T-helper 1 cell treated with Interleukin-12 subunit alpha and Interleukin-12 subunit beta and Interleukin-4 antibody, amounts not matched to agents 30 ng/mL and 1 ng/mL, for 36 hours (primary cell): ENCODE measurements around the gene GSG1L. TPM values are rescaled to one million over a fixed set of nuclear protein-coding genes. Genes with fewer than 3 reads are reported as not detected.

Experiments used
- intact Hi-C: fragments of 100-400 bp; cut with micrococcal nuclease; formaldehyde crosslinking; loops from one replicate; pipeline ENCODE4 v1.15.1; 2024
- total RNA-seq: library from RNA; stranded (reverse); gene quantifications from 2 replicates; pipeline ENCODE4 v1.2.3, GENCODE V29; 2022

GSG1L gene
- total RNA-seq, 1 donor from 2014 or later = not detected

GRCh38 chr16:27823421-27823820 is 240.1 kb downstream of the GSG1L start:
- intact Hi-C loops = no loop called here

- intact Hi-C loops = no loop called here
These were observed 240.5 kb downstream of the GSG1L start for GRCh38 chr16:27822996-27823395.

- intact Hi-C loops = no loop called here
These were observed 241.0 kb downstream of the GSG1L start for GRCh38 chr16:27822529-27822928.

DNA sequence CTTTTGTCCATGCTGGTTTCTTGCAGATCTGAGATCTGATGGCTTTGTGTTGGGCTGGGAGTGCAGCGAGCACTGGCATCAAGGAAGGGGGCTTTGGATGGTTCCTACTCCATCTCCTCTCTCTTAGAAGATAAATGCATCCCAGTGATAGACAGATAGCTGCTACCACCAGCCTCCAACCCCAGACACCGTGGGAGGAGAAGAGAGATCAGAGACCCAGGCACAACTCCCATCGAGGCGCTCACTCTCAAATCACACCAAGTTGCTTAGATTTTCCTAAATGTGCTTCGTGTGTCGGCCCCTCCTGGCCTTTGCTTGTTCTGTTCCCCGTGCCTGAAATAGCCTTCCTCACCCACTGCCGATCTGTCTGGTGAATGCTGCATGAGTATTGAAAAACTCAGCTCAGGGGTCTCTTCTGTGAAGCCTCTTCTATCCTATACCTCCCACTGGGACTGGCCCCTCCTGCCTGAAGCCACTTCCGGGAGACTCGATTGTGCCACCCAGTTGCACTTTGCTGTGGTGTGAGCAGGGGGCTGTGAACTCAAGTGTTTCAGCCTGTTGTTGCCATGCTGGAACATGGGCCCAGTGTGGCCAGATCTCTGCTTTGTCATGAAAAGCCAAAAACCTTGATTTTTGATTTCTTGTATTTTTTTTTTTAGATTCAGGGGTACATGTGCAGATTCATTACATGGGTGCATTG is 242.7 kb downstream of the GSG1L start:
- intact Hi-C loops = no loop called here

DNA sequence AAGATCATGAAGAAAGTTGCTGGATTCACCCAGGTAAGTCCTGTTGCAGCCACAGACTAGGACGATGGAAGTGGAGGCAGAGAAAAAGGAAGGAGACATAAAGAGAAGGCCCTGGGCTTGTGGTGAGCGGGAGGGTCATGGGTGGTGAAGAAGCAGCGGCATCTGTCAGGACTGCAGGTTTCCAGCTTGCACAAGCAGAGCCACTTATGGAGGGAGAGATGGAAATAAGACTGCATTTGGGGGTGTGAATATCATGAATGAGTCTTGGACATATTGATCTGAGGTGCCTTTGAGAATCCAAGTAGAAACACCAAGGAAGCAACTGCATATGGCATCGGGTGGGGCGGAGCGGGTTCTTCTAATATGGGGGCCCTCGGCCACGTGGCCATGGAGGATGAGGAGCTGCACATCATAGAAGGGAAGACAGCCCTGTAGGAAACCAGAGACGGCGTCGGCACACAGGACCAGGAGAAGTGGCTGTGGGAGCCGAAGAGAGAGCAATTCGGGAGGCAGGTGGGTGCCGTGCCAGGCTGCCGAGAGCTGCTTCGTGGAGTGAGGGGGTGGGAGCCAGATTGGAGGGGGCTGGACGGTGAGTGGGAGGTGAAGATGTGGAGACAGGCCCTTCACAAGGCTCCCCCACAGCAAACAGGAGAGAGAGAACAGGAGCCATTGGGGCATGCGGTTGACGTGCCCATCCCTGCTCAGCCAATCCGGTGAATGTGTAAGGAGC is 243.5 kb downstream of the GSG1L start:
- intact Hi-C loops = no loop called here

DNA sequence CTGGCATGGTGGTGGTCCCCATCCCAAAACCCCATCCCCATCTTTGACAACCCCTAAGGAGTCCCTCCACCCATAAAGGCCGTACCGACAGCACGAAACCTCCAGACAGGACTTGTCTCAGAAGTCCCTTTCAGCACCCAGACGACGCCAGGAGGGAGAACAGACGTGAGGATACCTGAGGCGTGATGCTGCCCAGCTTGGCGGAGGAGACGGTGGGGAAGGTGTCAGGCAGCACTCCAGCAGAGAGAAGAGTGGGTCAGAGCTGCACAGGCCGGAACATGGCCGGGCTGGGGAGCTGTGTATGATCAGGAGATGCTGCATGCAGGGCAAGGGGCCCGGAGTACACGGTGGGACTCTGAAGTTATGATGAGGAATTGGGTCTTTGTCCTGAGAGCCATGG is 244.2 kb downstream of the GSG1L start:
- intact Hi-C loops = no loop called here

GRCh38 chr16:27818246-27818645 is 245.3 kb downstream of the GSG1L start:
- intact Hi-C loops = no loop called here

DNA sequence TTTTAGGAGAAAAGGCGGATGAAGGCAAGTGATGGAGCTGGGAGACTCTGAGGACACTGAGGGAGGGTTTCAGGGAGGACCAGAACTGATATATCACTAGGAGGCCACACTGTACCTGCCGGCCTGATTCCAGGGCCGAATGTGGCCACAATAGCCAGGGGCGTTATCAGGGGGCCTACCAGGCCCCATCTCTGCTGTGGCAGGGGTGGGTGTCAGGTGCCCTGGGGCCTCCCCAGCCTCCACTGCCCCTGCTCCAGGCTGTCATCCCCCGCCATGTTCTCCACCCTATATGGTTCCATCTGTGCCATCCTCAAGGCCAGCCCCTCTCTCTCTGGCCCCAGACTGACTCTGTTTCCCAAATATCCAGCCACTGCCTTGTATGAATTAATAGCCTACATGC is 246.5 kb downstream of the GSG1L start:
- intact Hi-C loops = no loop called here

DNA sequence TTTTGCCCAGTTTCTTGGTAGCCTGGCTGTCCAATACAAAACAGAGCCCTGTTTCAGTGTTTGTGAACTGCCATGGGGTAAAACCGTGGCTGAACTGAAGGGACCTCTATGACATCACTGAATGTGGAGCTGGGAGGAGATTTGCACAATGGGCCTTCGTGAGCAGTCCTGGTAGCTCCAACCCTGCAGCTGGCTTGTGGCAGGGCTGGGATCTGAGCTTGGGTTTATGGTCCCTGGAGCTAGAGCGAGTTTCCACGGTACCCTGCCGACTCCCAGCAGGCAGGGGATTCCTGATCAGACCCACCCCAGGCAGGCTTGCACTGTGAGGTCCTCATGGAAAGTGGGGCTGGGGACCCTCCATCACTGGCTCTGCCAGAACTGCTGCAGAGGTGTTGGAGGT is 247.0 kb downstream of the GSG1L start:
- intact Hi-C loops = no loop called here

- intact Hi-C loops = no loop called here
These were observed 249.9 kb downstream of the GSG1L start for GRCh38 chr16:27813591-27813990.

DNA sequence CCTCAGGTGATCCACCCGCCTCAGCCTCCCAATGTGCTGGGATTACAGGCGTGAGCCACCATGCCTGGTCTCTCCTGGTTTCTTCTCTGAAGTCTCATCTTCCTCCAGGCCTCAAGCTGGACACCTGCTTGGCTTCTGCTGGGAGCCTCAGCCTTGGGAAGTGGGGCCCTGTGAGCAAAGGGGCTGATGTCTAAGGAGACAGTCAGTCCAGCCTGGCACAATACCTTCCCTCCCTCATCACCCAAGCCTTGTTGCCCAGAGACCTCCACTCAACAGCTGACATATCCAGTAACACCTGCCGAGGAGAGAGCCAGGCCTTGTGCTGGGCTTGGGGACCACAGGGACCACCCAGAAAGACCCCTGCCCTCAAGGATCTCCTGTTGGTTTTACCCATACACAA is 251.6 kb downstream of the GSG1L start:
- intact Hi-C loops = no loop called here

GRCh38 chr16:27806986-27807385 is 256.5 kb downstream of the GSG1L start:
- intact Hi-C loops = no loop called here

GRCh38 chr16:27806388-27806787 is 257.1 kb downstream of the GSG1L start:
- intact Hi-C loops = no loop called here

- intact Hi-C loops = no loop called here
These were observed 257.6 kb downstream of the GSG1L start for GRCh38 chr16:27805828-27806351.

DNA sequence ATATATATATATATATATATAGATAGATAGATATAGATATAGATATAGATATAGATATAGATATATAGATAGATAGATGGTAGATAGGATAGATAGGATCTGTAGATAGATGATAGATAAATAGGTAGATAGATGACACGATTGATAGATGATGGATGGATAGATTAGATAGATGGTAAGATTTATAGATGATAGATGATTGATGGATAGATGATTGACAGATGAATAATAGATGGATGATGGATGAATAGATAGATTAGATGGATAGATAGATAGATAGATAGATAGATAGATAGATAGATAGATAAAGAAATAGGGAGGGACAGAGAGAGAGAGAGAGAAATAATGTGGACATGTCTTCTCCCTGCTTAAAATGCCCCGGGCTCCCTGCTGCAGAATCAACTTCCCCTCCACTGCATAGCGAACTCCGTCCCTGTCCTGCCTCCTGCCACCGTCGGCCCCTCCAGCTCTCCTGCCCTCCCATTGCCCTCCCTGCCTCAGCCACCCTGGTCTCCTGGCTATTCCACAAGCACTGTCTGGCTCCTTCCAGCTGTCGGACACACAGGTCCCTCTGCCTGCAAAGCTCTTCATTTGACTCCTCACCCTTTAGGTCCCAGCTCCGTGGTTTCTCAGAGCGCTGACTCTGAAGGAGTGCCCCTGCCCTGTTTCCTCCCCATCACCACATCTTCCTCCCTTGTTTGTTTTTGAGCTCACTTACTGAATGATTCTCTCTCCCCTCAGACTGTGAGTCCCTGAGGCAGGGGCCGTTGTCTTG is 259.6 kb downstream of the GSG1L start:
- intact Hi-C loops = no loop called here

DNA sequence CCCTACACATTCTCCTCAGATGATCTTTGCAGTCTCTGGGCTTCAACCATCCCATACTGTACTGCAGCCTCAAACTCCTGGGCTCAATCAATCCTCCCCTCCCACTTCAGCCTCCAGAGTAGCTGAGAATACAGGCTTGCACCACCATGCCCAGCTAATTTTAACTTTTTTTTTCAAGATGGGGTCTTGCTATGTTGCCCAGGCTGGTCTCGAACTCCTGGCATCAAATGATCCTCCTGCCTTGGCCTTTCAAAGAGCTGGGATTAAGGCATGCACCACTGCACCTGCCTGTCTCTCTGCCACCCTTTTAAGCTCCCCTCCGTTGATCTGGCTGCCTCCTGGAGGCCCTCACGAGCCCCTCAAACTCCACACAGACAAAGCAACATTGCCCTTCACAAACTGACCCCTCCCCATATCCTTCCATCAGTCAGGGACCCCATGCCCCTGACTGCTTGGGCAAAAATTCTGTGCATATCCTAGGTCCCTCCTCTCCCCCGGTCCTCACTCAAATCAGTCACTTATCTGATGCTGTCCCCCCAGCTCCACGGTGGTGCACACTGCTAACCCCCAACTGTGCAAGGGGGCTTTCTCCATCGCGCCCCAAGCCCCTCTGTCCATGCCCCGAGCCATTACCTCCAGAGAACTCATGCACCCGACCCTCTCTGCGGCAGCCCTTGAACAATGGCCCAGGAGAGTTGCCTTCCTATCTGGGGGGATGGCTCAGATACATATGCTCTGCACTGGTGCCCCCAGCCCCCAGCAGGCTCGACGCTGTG is 260.7 kb downstream of the GSG1L start:
- intact Hi-C loops = no loop called here

GRCh38 chr16:27801289-27801945 is 262.1 kb downstream of the GSG1L start:
- intact Hi-C loops = no loop called here

- intact Hi-C loops = no loop called here
These were observed 262.7 kb downstream of the GSG1L start for GRCh38 chr16:27800817-27801216.

DNA sequence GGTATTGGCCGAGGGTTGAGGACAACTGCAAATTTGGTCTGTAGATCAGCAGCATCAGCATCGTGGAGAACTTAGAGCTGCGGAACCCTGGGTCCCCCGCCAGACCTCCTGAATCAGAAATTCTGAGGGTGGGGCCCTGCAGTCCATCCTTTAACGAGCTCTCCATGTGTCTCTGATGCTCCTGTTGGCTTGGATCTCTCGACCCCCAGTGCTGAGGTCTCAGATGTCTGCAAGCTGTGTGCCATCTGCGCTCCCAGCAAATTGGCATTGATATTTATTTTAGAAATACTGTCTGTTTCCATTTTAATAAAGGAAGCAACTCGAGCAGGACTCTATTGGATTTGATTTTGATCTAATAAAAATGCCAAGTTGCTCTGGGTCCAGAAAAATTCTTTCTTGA is 263.6 kb downstream of the GSG1L start:
- intact Hi-C loops = no loop called here

DNA sequence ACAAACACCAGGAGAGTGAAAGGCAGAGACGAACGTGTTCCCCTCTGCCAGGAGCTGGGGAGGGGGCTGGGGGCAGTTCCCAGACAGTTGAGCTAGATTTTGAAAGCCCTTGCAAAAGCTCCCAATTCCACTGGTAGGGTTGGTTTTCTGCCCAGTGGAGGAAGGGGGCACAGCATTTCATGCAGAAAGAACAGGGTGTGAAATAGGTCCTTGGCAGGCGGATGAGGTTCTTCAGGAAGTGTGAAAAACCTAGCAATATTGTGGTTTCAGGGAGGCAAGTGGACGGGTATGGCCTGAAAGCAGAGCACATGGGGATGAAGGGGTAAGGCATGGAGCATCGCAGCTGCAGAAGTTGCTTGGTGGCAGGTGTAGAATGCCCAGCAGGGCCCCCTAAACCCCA is 265.3 kb downstream of the GSG1L start:
- intact Hi-C loops = no loop called here
